Activated CD8-positive, alpha-beta T cell treated with anti-CD3 and anti-CD28 coated beads for 36 hours (primary cell): Measurements from ENCODE around the gene CASTOR1. TPM values are rescaled to one million over a fixed set of nuclear protein-coding genes. Genes with fewer than 3 reads are reported as not detected.

Experiments
- ATAC-seq: fragments of 200-7000 bp; cut with Tn5 transposase; one replicate; pipeline ENCODE4 v1.10.0; 2021; ENCODE audit warnings: mild to moderate bottlenecking, moderate library complexity
- CTCF ChIA-PET: fragments of 350-600 bp; sonication (Branson Sonifier 250); formaldehyde crosslinking; loops from one replicate; lab custom pipeline; 2021; ENCODE audit warnings: antibody characterized with exemption; lab: Charles Lee
- POLR2A ChIA-PET: fragments of 350-600 bp; sonication (Branson Sonifier 250); formaldehyde crosslinking; loops from one replicate; lab custom pipeline; 2021; ENCODE audit warnings: antibody characterized with exemption; lab: Charles Lee
- DNase-seq: peaks from one replicate; pipeline ENCODE4 v3.0.0-alpha.2; 2020
- H3K27ac Mint-ChIP-seq: one replicate; pipeline ENCODE4 v1.8.0; 2021; ENCODE audit warnings: mild to moderate bottlenecking, mixed read lengths
- H3K27me3 Mint-ChIP-seq: one replicate; pipeline ENCODE4 v1.8.0; 2021; ENCODE audit warnings: mixed read lengths
- H3K36me3 Mint-ChIP-seq: one replicate; pipeline ENCODE4 v1.8.0; 2021; ENCODE audit warnings: low read depth, mixed read lengths
- H3K4me1 Mint-ChIP-seq: one replicate; pipeline ENCODE4 v1.8.0; 2021; ENCODE audit warnings: low read depth, mixed read lengths
- H3K4me3 Mint-ChIP-seq: one replicate; pipeline ENCODE4 v1.8.0; 2021; ENCODE audit warnings: mild to moderate bottlenecking, moderate library complexity, mixed read lengths
- H3K9me3 Mint-ChIP-seq: one replicate; pipeline ENCODE4 v1.8.0; 2021; ENCODE audit warnings: mixed read lengths
- CTCF ChIP-seq: fragments of 200-600 bp; IDR thresholded peaks from one replicate; pipeline ENCODE4 v1.8.0; 2022; ENCODE audit warnings: antibody characterized with exemption, mild to moderate bottlenecking
- intact Hi-C: fragments of 100-400 bp; cut with micrococcal nuclease; formaldehyde crosslinking; loops from one replicate; pipeline ENCODE4 v1.10.0; 2022
- total RNA-seq, 2 experiments: library from RNA; stranded (reverse); gene quantifications; one replicate each; pipeline ENCODE4 v1.2.3, GENCODE V29; 2021

CASTOR1 gene
- total RNA-seq, 2 experiments from 2014 or later: 4.2 to 5.1 TPM

- Mint-ChIP-seq H3K4me1 (peaks cover 46% of the 10 kb centered on the region), H3K9me3 (no peaks in the 10 kb centered on the region), H3K36me3 (peaks cover 2% of the 10 kb centered on the region), H3K4me3 (no peak overlapping the region), H3K27ac (peak overlapping the region; percentile 51), H3K27me3 (no peaks in the 10 kb centered on the region)
- no peak for TF ChIP-seq CTCF
- intact Hi-C loops: no loop called here
- POLR2A ChIA-PET: interaction anchor here (0.8 to 1.8 kb wide), 4 partner anchors 19 to 59 kb away, joined by 3 to 4 read pairs (median 4); no protein-coding TSS in a partner anchor
- DNase-seq (no peak), ATAC-seq (no peak)
- CTCF ChIA-PET: interaction anchor here (1.1 to 19.3 kb wide), 6 partner anchors 7 to 94 kb away, joined by 3 to 472 read pairs (median 4); partner anchors contain the start of genes CASTOR1, RNF215, SEC14L2 and TBC1D10A
These were observed 6.3 kb upstream of the CASTOR1 start for GRCh38 chr22:30295576-30295975.

- DNase-seq (no peak), ATAC-seq (no peak)
- Mint-ChIP-seq H3K4me1 (peaks cover 51% of the 10 kb centered on the region), H3K4me3 (no peak overlapping the region), H3K9me3 (no peaks in the 10 kb centered on the region), H3K36me3 (no peaks in the 10 kb centered on the region), H3K27me3 (no peaks in the 10 kb centered on the region), H3K27ac (no peak overlapping the region)
- no peak for TF ChIP-seq CTCF
- intact Hi-C loops: no loop called here
- ChIA-PET CTCF (interaction anchor here (1.9 to 19.3 kb wide), 2 partner anchors 31 to 95 kb away, joined by 5 to 472 read pairs; partner anchors contain the start of genes RNF215 and SEC14L2), POLR2A (interaction anchor here (0.8 to 1.8 kb wide), 3 partner anchors 20 to 54 kb away, joined by 4 read pairs; no protein-coding TSS in a partner anchor)
These were observed 5.5 kb upstream of the CASTOR1 start for GRCh38 chr22:30294830-30295229.

GRCh38 chr22:30294066-30294465, 4.8 kb upstream of the CASTOR1 start:
- H3K36me3 Mint-ChIP-seq: no peaks in the 10 kb centered on the region
- H3K27me3 Mint-ChIP-seq: no peaks in the 10 kb centered on the region
- H3K4me3 Mint-ChIP-seq: no peak overlapping the region
- POLR2A ChIA-PET: interaction anchor here (0.7 to 0.9 kb wide), 3 partner anchors 9 to 15 kb away, joined by 3 to 5 read pairs (median 3); no protein-coding TSS in a partner anchor
- CTCF ChIA-PET: interaction anchor here (19.3 kb wide), 1 partner anchor 96 kb away, joined by 472 read pairs; the partner anchor contains the start of genes RNF215 and SEC14L2
- no peak for ATAC-seq
- H3K9me3 Mint-ChIP-seq: no peaks in the 10 kb centered on the region
- peak overlapping the region; percentile 3 for H3K27ac Mint-ChIP-seq
- TF ChIP-seq CTCF: no peak
- DNase-seq: no peak
- intact Hi-C loops: no loop called here
- H3K4me1 Mint-ChIP-seq: peaks cover 49% of the 10 kb centered on the region

- ATAC-seq: no peak
- no peak for DNase-seq
- ChIA-PET CTCF (interaction anchor here (1.2 to 19.3 kb wide), 3 partner anchors 33 to 97 kb away, joined by 3 to 472 read pairs (median 98); partner anchors contain the start of genes RNF215, SEC14L2 and TBC1D10A), POLR2A (interaction anchor here (0.5 to 1.3 kb wide), 3 partner anchors 20 to 56 kb away, joined by 3 to 5 read pairs (median 3); no protein-coding TSS in a partner anchor)
- Mint-ChIP-seq H3K27ac (peak overlapping the region; percentile 13), H3K4me3 (no peak overlapping the region), H3K27me3 (no peaks in the 10 kb centered on the region), H3K36me3 (no peaks in the 10 kb centered on the region), H3K9me3 (no peaks in the 10 kb centered on the region), H3K4me1 (peaks cover 44% of the 10 kb centered on the region)
- no peak for TF ChIP-seq CTCF
- intact Hi-C loops: no loop called here
These were observed 3.7 kb upstream of the CASTOR1 start for GRCh38 chr22:30293026-30293425.
